Measurements from ENCODE around the gene PARVB.

The PARVB gene

GRCh38 chr22:44200855-44201550, 176.9 kb downstream of the PARVB start:
- no peak overlapping the region for H3K4me3 ChIP-seq (ENCODE audit: low read length)
- TF ChIP-seq, protein P1, sequence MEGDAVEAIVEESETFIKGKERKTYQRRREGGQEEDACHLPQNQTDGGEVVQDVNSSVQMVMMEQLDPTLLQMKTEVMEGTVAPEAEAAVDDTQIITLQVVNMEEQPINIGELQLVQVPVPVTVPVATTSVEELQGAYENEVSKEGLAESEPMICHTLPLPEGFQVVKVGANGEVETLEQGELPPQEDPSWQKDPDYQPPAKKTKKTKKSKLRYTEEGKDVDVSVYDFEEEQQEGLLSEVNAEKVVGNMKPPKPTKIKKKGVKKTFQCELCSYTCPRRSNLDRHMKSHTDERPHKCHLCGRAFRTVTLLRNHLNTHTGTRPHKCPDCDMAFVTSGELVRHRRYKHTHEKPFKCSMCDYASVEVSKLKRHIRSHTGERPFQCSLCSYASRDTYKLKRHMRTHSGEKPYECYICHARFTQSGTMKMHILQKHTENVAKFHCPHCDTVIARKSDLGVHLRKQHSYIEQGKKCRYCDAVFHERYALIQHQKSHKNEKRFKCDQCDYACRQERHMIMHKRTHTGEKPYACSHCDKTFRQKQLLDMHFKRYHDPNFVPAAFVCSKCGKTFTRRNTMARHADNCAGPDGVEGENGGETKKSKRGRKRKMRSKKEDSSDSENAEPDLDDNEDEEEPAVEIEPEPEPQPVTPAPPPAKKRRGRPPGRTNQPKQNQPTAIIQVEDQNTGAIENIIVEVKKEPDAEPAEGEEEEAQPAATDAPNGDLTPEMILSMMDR (conservative IDR thresholded peaks at IDR 0.05; ENCODE audit: low read length), result no peak
- no peak for DNase-seq (ENCODE audit: low read depth)

- no peak overlapping the region for H3K4me3 ChIP-seq (ENCODE audit: low read length)
- TF ChIP-seq, protein P1 (conservative IDR thresholded peaks at IDR 0.05; ENCODE audit: low read length), result no peak
- DNase-seq (ENCODE audit: low read depth), result no peak
Measured at GRCh38 chr22:44201665-44202064, 177.6 kb downstream of the PARVB start.

GRCh38 chr22:44202261-44202789, 178.2 kb downstream of the PARVB start:
- TF ChIP-seq, protein P1 (conservative IDR thresholded peaks at IDR 0.05; ENCODE audit: low read length), result no peak
- no peak overlapping the region for H3K4me3 ChIP-seq (ENCODE audit: low read length)
- peak; percentile 82 for DNase-seq (ENCODE audit: low read depth)

GRCh38 chr22:44203203-44203602, 179.1 kb downstream of the PARVB start:
- H3K4me3 ChIP-seq (ENCODE audit: low read length), result no peak overlapping the region
- TF ChIP-seq, protein P1 (conservative IDR thresholded peaks at IDR 0.05; ENCODE audit: low read length), result no peak
- DNase-seq (ENCODE audit: low read depth), result no peak

DNA sequence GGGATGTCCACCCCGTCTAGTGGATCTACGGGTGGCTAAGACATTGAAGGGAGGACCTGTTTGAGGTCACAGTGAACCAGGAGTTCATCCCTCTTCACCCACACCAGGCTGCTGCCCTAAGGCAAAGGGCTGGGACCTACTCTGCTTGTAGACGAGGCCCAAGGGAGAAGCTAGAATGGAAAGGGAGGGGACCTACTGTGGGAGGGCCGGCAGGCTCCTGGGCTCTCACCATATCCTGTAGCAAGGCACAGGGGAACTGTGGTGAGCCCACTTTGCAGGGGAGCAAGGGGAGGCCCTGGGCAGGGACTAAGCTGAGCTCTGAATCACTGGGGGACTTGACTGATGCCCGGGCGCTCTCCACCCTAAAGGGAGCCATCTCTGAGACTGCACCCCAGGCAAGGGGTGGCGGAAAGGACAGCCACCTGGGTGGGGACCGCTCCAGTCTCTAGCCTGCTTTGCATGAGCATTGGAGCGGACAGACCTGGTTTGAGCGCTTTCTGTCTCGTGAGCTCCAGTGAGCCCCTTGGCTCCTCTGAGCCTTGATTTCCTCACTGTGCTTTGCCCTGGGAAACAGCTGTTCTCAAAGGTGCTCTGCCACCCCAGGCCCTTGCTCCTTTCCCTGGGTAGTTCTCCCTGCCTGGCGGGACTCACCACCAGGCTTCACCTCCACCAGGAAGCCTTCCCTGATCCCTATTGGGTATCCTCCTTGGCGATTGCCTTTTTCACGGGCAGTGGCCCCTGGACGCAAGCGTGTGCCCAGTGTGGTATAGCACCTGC, 180.8 kb downstream of the PARVB start:
- H3K4me3 ChIP-seq (ENCODE audit: low read length), result no peak overlapping the region

DNA sequence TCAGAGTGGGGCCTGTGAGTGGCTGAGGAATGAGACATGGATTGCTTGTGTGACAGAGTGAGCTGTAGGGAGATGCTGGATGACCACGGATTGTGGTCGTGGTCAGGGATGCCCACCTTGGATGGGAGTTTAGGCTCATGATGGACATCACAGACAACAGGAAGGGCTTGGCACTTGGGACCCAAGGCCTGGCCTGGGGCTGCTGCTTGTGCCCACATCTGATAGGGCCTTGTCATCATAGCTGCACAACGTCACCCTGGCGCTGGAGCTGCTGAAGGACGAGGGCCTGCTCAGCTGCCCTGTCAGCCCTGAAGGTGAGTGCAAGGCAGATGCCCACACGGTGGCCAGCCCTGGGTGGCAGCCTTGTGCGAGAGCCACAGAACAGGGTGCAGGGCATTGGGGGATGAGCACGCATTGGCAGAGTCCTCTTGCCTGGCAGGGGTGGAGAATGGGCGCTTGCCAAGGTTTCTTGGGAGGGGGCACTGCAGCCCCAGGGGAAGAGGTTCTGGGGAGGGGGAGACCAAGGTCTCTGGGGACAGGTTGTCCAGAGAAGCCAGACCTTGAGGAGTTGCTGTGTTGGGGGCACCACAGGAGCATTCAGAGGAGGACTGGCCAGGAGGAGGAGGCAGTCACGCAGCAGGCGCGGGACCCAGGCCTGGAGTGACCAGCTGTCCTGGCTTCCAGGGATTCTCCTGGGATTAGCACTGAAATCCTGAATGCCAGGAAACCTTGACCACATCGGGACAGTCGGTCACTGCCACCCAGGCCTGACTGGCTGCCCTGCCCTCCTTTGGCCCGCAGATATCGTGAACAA, 181.6 kb downstream of the PARVB start:
- no peak for DNase-seq (ENCODE audit: low read depth)
- TF ChIP-seq, protein P1 (conservative IDR thresholded peaks at IDR 0.05; ENCODE audit: low read length), result no peak
- H3K4me3 ChIP-seq (ENCODE audit: low read length), result no peak overlapping the region

More for the DNA sequence above, 180.8 kb downstream of the PARVB start:
- DNase-seq (ENCODE audit: low read depth), result no peak
- TF ChIP-seq, protein P1 (conservative IDR thresholded peaks at IDR 0.05; ENCODE audit: low read length), result no peak
